ENCODE measurements around the gene NPTN. TPM values are rescaled to one million over a fixed set of nuclear protein-coding genes. Genes with fewer than 3 reads are reported as not detected.

Gene NPTN
- total and polyA plus RNA-seq, 2 of the 13 experiments (the other 11 are each of a cell fraction or from before 2014, with no cell fraction given) = 78.0 to 110 TPM

GRCh38 chr15:73573037-73573436 is 60.2 kb downstream of the NPTN start:
- FAIRE-seq = no peak
- Histone ChIP-seq H3K4me1 (ENCODE audit: insufficient read depth, low read length) (no peaks in the 10 kb centered on the region), H3K27ac (ENCODE audit: extremely low read length, insufficient read depth, low read length) (no peak overlapping the region), H3K4me2 (ENCODE audit: low read depth, low read length) (no peak overlapping the region), H4K20me1 (ENCODE audit: insufficient read depth, low read length) (no peaks in the 10 kb centered on the region), H3K9me3 (ENCODE audit: low read length) (no peaks in the 10 kb centered on the region), H3K9ac (ENCODE audit: insufficient read depth, low read depth, low read length) (no peak overlapping the region), H3K27me3 (ENCODE audit: control insufficient read depth in 1 of 2, insufficient read depth in 2 of 2, low read length in 2 of 2) (no peaks in the 10 kb centered on the region), H3K36me3 (replicated peaks in 1 of 2; ENCODE audit: control insufficient read depth in 1 of 2, insufficient read depth in 2 of 2, low read length in 2 of 2) (peaks cover 27 to 62% of the 10 kb centered on the region in 2 experiments), H3K79me2 (ENCODE audit: insufficient read depth, low read length) (no peaks in the 10 kb centered on the region), H3K4me3 (replicated peaks in 1 of 3; ENCODE audit: insufficient read depth in 1 of 3, low read depth in 2 of 3, low read length in 3 of 3) (no peak overlapping the region), H2AFZ (ENCODE audit: low read length) (no peak overlapping the region)
- 100% methylated on average over 1 of the region's 1 CpG for WGBS (ENCODE audit: low lambda C conversion rate)
- no peak for DNase-seq (ENCODE audit: low spot score)
- intact Hi-C loops (cut with micrococcal nuclease; ENCODE audit: unreplicated experiment) (no loop called here), in situ Hi-C loops (cut with HindIII; ENCODE audit: extremely low pct_ligation_motif_present, low pct_unique_long_range_greater_than_20kb) (no loop called here)
- BruUV-seq (replicated peaks) = no TSS peak
- ChIA-PET POLR2A (no interaction called here), CTCF (ENCODE audit: low intra/inter-chr PET ratio, low total read pairs) (no interaction called here)
- TF ChIP-seq ZFP62 (CRISPR knock-in tag; IDR thresholded peaks at IDR 0.05) (no peak), ZKSCAN8 (CRISPR knock-in tag; IDR thresholded peaks at IDR 0.05; ENCODE audit: borderline replicate concordance) (no peak), ZNF543 (CRISPR knock-in tag; IDR thresholded peaks at IDR 0.05) (no peak), NCOA2 (CRISPR knock-in tag; IDR thresholded peaks at IDR 0.05) (no peak), KMT2A (CRISPR knock-in tag; IDR thresholded peaks at IDR 0.05) (no peak), SNAI1 (CRISPR knock-in tag; IDR thresholded peaks at IDR 0.05; ENCODE audit: borderline replicate concordance) (no peak), PRPF4 (IDR thresholded peaks at IDR 0.05; ENCODE audit: low read depth, low read length, poor library complexity, severe bottlenecking) (no peak), REST (IDR thresholded peaks at IDR 0.05; ENCODE audit: borderline replicate concordance in 1 of 2, low read depth in 1 of 2, low read length in 2 of 2) (no peak), ZSCAN29 (CRISPR knock-in tag; conservative IDR thresholded peaks at IDR 0.05) (no peak), ZNF615 (CRISPR knock-in tag; IDR thresholded peaks at IDR 0.05; ENCODE audit: borderline replicate concordance) (no peak), ZNF414 (CRISPR knock-in tag; IDR thresholded peaks at IDR 0.05) (no peak), ARNTL (CRISPR knock-in tag; IDR thresholded peaks at IDR 0.05) (no peak)
- TF ChIP-seq, protein P1, sequence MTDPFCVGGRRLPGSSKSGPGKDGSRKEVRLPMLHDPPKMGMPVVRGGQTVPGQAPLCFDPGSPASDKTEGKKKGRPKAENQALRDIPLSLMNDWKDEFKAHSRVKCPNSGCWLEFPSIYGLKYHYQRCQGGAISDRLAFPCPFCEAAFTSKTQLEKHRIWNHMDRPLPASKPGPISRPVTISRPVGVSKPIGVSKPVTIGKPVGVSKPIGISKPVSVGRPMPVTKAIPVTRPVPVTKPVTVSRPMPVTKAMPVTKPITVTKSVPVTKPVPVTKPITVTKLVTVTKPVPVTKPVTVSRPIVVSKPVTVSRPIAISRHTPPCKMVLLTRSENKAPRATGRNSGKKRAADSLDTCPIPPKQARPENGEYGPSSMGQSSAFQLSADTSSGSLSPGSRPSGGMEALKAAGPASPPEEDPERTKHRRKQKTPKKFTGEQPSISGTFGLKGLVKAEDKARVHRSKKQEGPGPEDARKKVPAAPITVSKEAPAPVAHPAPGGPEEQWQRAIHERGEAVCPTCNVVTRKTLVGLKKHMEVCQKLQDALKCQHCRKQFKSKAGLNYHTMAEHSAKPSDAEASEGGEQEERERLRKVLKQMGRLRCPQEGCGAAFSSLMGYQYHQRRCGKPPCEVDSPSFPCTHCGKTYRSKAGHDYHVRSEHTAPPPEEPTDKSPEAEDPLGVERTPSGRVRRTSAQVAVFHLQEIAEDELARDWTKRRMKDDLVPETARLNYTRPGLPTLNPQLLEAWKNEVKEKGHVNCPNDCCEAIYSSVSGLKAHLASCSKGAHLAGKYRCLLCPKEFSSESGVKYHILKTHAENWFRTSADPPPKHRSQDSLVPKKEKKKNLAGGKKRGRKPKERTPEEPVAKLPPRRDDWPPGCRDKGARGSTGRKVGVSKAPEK (CRISPR knock-in tag; IDR thresholded peaks at IDR 0.05; ENCODE audit: borderline replicate concordance) = no peak
- TF ChIP-seq, protein P2, sequence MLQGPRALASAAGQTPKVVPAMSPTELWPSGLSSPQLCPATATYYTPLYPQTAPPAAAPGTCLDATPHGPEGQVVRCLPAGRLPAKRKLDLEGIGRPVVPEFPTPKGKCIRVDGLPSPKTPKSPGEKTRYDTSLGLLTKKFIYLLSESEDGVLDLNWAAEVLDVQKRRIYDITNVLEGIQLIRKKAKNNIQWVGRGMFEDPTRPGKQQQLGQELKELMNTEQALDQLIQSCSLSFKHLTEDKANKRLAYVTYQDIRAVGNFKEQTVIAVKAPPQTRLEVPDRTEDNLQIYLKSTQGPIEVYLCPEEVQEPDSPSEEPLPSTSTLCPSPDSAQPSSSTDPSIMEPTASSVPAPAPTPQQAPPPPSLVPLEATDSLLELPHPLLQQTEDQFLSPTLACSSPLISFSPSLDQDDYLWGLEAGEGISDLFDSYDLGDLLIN (CRISPR knock-in tag; IDR thresholded peaks at IDR 0.05; ENCODE audit: borderline replicate concordance) = no peak
- TF ChIP-seq, protein P3, sequence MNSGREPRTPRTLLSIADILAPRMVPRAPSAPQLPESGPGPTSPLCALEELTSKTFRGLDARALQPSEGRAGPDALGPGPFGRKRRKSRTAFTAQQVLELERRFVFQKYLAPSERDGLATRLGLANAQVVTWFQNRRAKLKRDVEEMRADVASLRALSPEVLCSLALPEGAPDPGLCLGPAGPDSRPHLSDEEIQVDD (CRISPR knock-in tag; IDR thresholded peaks at IDR 0.05; ENCODE audit: borderline replicate concordance) = no peak
- no peak for ATAC-seq

All from HepG2 (cell line).